ENCODE measurements around the gene SMARCD2.

Gene SMARCD2

DNA sequence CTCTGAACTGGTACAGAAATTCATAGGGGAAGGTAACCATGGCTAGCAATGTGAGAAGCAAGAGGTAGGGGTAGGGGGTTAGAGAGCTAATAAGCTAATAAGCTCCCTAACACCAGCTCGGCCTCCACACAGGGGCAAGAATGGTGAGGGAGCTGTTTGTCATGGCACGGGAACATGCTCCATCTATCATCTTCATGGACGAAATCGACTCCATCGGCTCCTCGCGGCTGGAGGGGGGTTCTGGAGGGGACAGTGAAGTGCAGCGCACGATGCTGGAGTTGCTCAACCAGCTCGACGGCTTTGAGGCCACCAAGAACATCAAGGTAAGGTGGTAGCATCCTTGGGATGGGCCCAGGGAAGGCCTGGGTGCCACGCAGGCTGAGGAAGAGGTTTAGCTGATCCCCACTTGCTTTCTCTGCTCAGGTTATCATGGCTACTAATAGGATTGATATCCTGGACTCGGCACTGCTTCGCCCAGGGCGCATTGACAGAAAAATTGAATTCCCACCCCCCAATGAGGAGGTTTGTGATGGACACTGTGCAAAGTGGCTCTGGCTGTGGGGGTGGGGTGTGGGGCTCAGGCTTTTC, 11.5 kb downstream of the SMARCD2 start:
- DNase-seq: no peak

DNA sequence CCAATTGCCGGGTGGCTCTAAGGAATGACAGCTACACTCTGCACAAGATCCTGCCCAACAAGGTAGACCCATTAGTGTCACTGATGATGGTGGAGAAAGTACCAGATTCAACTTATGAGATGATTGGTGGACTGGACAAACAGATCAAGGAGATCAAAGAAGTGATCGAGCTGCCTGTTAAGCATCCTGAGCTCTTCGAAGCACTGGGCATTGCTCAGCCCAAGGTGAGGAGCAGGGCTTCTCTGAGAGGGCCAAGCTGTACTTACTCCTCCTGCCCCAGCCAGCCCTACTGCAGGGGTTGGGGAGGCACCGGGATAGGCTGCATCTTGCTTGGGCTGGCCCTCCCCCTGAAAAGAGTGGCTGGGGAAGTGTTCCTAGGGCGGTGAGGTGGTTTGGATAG, 12.2 kb downstream of the SMARCD2 start:
- no peak for DNase-seq

DNA sequence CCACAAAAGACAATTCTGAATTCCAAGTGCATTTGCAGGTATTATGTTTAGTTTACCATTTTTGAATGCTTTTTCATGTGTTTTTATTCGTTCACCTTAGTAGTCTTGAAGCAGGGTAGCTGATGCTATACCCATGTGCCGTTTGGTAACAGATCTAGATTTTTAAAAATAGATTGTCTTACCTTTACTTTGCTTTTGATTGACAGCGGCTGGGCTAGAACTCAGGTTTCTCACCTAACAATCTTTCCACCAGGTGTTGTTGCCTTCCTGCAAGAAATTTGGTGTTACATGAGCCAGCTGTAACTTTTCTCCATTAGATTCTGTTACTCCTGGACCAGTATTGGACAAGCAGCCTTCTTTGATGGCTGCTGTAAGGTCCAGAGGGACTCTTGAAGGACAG, 13.5 kb downstream of the SMARCD2 start:
- no peak for DNase-seq

DNA sequence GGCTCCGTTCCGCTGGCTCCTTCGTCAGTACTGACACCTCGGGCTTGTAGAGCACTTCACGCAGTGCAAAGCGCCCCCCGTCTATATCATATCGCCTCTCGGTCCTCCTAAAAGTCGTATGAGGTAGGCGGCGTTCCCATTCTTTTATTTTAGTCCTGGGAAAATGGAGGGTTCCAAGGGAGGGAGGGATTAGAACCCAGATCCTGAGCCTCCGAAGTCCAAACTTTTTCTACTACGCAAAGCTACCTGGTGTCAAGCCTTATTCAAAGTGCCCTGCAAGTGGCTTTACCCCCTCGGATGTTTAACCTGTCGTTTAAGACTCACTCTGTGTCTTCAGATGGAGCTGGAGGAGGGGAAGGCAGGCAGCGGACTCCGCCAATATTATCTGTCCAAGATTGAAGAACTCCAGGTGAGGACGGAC, 14.7 kb downstream of the SMARCD2 start:
- no peak for DNase-seq

DNA sequence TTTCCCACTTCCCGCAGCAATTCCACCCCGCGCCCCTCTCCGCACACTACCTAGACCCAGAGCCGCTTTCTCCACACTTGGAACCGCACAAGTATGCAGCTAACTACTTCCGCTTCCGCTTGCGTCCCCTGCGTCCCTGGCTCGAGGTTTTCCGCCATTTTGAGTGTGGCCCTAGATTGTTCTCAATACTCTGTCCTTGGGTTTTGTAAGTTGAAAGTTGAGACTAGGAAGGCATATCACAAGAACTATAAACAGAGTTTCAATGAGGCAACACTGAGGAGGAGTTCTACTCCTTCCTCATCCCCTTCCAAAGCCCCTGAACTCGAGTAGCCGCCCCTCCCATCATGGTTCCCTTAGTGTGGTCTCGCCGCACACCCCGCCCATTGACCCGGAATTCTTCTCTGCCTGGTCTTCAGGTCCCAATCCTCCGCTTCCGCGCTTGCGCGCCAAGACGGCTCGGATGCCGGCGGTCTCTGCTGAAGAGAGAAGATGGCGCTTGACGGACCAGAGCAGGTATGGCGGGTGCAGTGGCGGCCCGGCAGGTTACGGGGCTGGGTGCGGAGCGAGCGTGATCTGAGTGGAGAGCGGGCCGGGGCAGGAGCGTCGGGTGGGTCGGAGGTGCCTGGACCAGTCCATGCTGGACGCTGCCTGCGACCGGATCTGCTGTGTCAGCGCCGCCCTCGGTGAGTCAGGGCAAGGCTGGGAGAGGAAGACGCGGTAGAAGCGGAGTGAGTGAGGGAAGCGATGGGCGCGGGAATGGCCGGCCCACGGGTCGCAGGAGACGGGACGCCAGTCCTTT, 15.3 kb downstream of the SMARCD2 start, which contains the start of the genes FTSJ3 and PSMC5:
TSS of gene FTSJ3 (minus strand) at position 662 of the 799 bp plus-strand sequence. CDS start 761 bp downstream, outside the sequence.
TSS of gene PSMC5 (plus strand) at position 430 of the 799 bp plus-strand sequence. CDS start at position 490, 60 bp downstream.
- DNase-seq: peak; percentile 88

DNA sequence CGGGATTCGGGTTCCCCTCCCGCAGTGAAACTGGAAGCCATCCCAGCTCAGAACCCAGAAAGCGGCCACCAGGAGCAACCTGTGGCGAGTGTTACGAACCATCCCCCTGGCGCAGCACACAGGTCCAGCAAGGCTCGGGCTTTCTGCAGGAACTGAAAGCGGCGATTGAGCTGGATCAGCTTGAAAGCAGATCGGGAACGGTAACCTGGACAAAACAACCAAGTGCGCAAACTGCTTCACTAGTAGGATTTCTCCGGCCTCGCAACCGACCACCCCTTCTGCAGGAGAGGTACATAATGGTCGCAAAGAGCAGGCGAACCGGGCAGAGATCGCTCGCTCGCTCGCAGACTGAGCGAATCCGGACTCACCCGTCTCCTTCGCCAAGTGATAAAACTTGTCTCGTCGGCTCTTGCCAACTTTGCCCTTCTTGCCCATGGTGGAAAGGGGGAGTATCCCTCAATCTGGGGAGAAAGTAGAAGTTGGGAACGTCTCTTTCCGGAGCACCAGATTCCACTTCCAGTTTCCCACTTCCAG, 15.9 kb downstream of the SMARCD2 start:
- no peak for DNase-seq

DNA sequence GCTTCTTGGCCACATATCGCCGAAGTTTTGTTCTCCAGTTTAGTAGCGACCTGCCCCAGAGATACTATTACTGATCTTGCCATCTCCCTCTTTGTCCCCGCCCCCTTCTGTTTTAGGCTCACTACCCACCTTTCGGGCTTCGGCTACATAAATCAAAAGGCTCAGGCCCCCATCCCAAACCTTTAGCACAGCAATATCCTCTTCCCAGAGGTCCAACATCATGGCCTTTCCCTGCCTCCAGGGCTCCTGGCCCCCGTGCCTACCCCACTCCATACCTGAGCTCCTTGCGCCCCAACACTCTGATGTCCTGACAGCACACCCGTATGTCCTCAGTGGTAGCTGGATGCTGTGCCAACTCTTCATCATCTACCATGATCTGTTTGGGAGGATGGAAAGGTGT, 18.1 kb downstream of the SMARCD2 start:
- no peak for DNase-seq

DNA sequence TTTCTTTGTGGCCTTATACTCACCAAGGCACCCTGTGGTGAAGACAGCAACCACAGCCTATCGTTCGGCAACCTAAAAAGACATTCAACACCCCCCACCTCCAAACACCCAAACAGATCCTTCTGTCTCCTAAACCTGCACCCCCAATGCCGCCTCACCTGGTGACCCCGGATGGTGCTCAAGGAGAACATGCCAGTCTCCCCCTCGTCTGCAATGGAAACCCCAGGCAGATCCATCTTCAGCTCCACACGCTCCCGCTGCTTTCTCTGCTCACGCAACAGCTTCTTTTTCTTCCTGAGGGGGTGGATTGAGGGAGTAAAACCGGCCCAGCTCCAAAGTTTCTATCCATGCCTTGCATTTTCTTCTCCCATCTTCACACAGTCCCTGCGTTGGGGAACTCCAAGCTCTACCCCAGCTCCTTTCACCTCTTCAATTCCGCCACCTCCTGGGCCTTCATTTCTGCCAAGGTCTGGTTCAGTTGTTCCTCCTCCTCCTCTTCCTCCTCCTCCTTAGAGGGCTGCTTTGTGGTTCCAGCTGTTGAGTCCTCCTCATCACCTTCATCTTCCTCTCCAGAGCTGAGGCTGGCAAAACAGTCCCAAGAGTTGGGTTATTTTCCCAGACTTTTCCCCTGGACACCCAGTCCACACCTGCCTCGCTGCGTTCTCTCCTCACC, 18.7 kb downstream of the SMARCD2 start:
- DNase-seq: no peak

DNA sequence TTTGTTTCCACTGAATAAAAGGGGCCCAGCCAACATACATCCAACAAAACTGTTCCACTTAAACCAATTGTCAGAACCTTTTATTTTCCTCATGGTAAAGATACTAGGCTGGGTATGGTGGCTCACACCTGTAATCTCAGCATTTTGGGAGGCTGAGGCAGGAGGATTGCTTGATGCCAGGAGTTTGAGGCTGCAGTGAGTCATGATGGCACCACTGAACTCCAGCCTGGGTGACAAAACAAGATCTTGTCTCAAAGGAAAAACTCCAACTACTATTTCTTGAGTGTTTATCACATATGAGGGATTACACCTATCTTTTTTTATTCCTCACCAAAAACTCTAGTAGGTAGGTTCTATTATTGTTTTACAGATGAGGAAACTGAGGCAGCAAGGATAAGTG, 19.9 kb downstream of the SMARCD2 start:
- no peak for DNase-seq

DNA sequence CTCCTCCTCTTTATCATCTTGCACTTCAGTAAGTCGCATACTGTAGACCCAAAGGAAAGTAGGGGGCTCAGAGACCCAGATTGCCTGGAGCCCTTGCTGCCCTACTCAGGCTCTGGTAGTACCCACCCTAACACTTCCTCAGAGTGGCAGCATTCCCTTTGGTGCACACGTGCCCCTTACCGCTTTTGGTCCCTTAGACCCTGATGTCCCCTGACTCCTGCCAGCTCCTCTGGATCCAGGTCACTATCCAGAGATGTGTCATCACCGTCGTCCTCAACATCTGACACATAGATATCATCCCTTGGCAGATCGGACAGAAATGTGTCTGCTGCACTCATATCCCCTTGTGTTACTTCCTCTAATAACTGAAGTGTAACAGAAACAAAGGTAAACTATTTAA, 20.7 kb downstream of the SMARCD2 start:
- no peak for DNase-seq

DNA sequence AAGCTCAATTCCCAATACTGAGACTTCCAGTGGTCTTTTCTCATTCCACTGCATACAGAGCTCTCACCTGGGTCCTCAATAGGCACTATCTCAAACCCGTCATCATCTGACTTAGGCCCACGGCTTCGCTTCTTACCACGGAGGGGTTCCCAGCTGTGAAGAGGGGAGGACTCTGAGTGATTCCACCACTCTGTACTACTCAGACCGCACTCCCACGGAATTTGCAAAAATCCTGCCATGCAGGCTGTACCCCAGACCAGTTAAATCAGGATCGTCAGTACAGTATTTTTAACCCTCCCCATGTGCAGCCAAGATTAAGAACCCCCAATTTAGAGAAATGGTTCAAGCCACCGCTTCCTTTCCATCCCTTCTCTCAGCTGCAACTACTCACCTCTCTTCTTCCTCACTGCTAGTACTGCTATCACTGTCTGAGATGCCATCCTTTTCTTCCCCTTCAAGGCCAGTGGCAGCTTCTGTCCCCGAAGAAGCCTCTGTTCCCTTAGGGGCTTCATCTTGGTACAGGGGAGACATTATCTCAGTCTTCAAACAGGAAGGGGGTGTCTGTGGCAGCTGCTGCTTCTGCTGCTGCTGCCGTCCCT, 21.4 kb downstream of the SMARCD2 start:
- DNase-seq: no peak

DNA sequence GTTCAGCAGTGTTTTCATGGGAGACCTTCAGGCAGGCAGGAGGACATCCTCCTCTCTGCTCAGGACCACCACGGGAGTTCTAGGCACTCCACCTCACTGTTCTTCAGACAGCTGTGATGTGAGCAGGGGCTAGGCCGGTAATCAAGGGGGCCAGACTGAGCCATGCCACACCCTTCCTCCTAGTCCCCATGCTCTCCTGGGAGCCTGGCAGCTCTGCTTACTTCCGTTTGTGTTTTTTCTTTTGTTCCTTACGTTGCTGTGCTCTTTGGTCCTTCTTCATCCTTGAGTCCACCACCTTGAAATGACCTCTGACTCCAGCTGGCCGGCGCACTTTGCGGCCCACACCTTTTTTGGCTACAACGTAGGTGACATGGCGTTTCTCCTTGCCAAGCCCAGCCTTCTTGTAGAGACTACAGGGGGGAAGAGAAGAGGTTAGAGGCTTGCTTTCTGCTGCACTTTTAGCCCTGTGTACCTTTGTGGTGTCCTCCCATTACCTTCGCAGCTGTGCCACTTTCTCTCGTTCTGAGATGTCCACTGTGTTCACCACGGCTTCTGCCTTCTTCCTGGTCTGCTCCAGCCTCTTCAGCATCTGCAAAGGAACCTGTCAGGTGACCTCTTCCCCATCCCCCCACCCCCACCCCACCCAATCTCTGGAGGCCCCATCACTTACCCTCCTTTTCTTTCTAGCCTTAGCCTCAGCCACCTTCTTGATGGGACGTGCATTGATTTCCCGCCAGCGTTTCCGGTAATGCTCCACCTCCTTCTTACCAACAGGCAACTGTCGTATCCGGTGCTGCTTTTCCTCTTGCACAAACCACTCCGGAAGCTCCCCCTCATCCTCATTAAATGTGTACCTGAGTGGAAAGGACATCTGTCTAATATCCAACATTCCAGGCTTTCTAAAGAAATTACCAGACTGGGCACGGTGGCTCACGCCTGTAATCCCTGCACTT, 22.6 kb downstream of the SMARCD2 start:
- no peak for DNase-seq

DNA sequence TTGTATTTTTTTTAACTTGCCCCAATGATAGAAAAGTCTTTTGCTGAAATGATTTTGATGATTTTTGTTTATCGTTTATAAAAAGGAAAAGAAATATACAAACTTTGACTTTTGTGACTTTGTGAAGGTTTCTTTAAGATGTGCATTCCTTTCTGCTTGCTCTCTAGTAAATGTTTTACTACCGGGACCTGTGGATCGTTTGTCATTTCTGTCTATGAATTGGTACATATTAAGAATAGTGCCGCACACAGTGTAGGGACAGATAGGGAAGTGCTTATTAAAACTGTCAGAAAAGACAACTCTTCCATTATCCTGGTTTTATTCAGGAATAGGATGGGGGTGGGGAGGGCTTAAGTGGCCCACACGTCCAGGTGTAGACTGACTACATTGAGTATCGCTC, 23.4 kb downstream of the SMARCD2 start:
- no peak for DNase-seq

DNA sequence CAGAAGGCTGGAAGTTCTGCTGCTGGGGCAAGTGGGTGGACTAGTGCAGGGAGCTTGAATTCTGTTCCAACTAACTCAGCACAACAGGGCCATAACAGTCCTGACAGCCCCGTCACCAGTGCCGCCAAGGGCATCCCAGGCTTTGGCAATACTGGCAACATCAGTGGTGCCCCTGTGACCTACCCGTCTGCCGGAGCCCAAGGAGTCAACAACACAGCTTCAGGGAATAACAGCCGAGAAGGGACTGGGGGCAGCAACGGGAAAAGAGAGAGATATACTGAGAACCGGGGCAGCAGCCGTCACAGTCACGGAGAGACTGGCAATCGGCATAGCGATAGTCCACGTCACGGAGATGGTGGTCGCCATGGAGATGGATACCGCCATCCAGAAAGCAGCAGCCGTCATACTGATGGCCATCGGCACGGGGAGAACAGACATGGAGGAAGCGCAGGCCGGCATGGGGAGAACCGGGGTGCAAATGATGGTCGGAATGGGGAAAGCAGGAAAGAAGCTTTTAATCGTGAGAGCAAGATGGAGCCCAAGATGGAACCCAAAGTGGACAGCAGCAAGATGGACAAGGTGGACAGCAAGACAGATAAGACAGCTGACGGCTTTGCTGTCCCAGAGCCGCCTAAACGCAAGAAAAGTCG, 24.6 kb downstream of the SMARCD2 start:
- no peak for DNase-seq

DNA sequence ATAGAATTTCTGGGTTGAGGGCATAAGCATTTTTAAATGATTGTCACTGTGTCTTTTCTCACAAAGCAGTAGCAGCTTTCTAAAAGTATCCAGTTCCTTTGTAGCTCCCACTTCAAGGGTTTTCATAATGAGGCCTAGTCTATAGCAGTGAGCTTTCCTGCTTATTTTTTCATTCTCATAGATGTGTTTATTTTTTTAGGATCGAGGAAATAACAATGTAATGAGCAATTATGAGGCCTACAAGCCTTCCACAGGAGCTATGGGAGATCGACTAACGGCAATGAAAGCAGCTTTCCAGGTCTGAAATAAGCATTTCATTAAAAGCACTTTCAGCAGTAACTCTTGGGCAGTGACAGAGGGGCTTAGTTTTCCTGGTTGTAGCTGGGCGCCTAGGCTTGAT, 25.8 kb downstream of the SMARCD2 start:
- no peak for DNase-seq

DNA sequence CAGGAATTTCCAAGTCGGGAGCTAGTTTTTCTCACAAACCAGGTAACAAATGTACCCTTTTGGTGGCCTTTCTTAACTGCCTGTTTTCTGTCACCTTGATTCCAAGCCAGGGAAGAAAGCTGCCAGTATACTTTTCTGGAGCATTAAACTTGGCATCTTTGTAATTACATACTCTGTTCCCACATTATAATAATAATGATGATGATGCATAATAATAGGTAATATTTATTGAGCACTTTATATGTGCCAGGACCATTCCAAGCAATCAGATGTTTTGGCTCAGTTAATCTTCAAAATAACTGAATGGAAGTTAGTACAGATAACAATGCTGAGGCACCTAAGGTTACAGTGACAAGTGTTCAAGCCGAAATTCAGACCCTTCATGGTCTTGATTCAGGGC, 26.4 kb downstream of the SMARCD2 start:
- no peak for DNase-seq

DNA sequence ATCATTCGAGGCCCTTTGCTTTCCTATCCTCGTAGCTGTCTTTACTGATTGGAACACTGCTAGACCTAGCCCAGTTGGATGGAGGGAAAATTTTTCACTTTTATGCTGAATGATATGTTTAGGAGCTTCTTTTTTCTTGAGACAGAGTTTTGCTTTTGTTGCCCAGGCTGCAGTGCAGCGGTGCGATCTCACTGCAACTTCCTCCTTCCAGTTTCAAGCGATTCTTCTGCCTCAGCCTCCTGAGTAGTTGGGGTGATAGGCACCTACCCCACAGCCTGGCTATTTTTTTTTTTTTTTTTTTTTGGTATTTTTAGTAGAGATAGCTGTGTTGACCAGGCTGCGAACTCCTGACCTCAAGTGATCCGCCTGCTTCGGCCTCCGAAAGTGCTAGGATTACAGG, 32.5 kb downstream of the SMARCD2 start:
- DNase-seq: no peak

DNA sequence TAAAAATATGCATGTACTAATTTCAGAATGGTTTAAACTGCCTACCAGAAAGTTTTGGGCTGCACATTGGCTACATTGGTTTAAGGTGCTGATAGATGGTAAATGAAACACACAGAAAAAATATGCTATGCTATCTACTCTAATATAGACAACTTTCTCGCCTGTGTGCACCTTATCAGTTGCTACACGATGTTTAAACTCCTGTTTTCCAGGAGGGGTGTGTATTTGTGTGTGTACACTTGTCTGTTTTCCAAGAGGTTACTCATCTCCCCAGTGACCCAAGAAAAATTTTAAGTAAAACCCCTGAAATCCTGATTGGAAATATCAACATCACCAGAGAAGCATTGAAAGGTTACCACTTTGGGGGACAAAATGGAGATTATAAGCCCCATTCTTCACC, 36.9 kb downstream of the SMARCD2 start:
- no peak for DNase-seq

DNA sequence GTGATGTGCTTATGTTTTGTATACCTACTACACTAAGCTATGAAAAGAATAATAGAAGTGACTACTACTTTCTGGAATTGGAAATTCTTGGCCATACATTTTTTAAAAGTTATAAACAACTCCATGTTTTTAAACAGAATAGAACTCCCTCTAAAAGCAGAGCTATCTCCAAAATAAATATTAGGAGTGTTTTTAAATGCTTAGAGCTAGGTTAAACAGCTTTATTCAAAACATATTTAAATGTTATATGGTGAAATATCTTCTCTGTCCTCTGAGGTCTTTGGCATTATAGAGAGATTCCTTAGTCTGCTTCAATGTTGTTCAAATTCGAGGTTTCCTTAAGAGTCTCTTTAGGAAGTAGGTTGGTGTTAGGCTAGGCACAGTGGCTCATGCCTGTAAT, 38.2 kb downstream of the SMARCD2 start:
- no peak for DNase-seq

DNA sequence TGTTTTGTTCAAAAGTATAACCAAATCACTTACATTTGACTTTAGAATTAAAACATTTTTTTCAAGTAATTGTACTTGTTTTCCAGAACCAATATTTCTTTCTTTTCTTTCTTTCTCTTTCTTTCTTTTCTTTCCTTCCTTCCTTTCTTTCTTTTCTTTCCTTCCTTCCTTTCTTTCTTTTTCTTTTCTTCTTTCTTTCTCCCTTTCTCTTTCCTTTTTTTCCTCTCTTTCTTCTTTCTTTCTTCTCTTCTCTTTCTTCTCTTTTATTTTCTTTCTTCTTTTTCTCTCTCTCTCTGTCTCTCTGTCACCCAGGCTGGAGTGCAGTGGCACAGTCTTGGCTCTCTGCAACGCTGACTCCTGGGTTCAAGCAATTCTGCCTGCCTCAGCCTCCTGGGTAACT, 41.7 kb downstream of the SMARCD2 start:
- no peak for DNase-seq

DNA sequence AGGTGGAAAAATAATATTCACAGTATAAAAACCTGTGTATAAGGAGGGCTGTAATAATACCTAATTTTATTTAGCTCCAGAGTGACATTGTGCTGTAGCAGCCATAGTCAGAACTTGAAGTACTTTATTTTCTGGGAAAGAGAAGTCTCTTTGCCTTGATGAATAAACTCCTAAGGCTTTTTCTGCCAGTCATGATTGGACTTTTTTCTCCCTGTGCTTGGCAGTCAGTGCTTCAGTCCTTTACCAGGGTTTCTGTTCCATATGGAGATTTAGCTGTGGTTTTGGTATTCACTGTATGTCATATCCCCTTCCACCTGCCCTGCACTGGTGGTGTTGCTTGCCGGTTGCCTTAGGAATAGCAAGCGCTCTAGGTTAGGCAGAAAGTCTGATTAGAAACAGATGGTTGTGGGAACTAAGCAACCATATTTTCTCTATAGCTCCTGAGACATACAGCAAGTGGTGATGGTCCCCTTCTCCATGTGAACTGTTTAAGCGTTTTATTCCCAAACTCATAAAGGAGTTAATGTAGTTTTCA, 43.8 kb downstream of the SMARCD2 start:
- no peak for DNase-seq

All from effector CD8-positive, alpha-beta T cell (primary cell).